Amniotic epithelial cell (primary cell): ENCODE measurements around the gene KBTBD8.

Source experiments
- DNase-seq: peaks from one replicate; pipeline ENCODE4 v3.0.0-alpha.2; 2010; ENCODE audit warnings: low read depth

KBTBD8 gene

GRCh38 chr3:66998113-66998903, at the start of gene KBTBD8:
Gene KBTBD8, plus strand, starts transcription at chr3:66998307. Its CDS starts 49 bp downstream, at chr3:66998356.
- peak; percentile 98 for DNase-seq

GRCh38 chr3:66948838-66949237, 49.3 kb upstream of the KBTBD8 start:
- no peak for DNase-seq

GRCh38 chr3:66949898-66950297, 48.2 kb upstream of the KBTBD8 start:
- no peak for DNase-seq

GRCh38 chr3:66952357-66952756, 45.8 kb upstream of the KBTBD8 start:
- no peak for DNase-seq

- DNase-seq: no peak
Observed at GRCh38 chr3:66953934-66954445, 44.1 kb upstream of the KBTBD8 start.

GRCh38 chr3:66956742-66957141, 41.4 kb upstream of the KBTBD8 start:
- no peak for DNase-seq

GRCh38 chr3:66957367-66957766, 40.7 kb upstream of the KBTBD8 start:
- DNase-seq: no peak

GRCh38 chr3:66958067-66958466, 40.0 kb upstream of the KBTBD8 start:
- no peak for DNase-seq

GRCh38 chr3:66962664-66963063, 35.4 kb upstream of the KBTBD8 start:
- DNase-seq: no peak

- no peak for DNase-seq
Observed at GRCh38 chr3:66971245-66971644, 26.9 kb upstream of the KBTBD8 start.

- DNase-seq: peak; percentile 58
Observed at GRCh38 chr3:66971891-66972551, 26.1 kb upstream of the KBTBD8 start.

- no peak for DNase-seq
Observed at GRCh38 chr3:66980791-66981190, 17.3 kb upstream of the KBTBD8 start.

- DNase-seq: no peak
Observed at GRCh38 chr3:66983101-66983500, 15.0 kb upstream of the KBTBD8 start.

GRCh38 chr3:66985336-66985920, 12.7 kb upstream of the KBTBD8 start:
- DNase-seq: peak; percentile 88

- DNase-seq: no peak
Observed at GRCh38 chr3:66986406-66986805, 11.7 kb upstream of the KBTBD8 start.

- DNase-seq: no peak
Observed at GRCh38 chr3:66989241-66989640, 8.9 kb upstream of the KBTBD8 start.

GRCh38 chr3:66989860-66990696, 8.0 kb upstream of the KBTBD8 start:
- DNase-seq: no peak

GRCh38 chr3:66991459-66991858, 6.6 kb upstream of the KBTBD8 start:
- DNase-seq: peak; percentile 96

GRCh38 chr3:66993082-66993481, 5.0 kb upstream of the KBTBD8 start:
- DNase-seq: no peak

- DNase-seq: no peak
Observed at GRCh38 chr3:66994588-66994987, 3.5 kb upstream of the KBTBD8 start.

GRCh38 chr3:66996696-66997095, 1.4 kb upstream of the KBTBD8 start:
- no peak for DNase-seq

GRCh38 chr3:66997560-66998112, 471 bp upstream of the KBTBD8 start:
- peak; percentile 73 for DNase-seq
